ENCODE results near the gene FGF12.

Gene FGF12

GRCh38 chr3:192372616-192373015 is 354.7 kb downstream of the FGF12 start:
- TF ChIP-seq, protein P1, sequence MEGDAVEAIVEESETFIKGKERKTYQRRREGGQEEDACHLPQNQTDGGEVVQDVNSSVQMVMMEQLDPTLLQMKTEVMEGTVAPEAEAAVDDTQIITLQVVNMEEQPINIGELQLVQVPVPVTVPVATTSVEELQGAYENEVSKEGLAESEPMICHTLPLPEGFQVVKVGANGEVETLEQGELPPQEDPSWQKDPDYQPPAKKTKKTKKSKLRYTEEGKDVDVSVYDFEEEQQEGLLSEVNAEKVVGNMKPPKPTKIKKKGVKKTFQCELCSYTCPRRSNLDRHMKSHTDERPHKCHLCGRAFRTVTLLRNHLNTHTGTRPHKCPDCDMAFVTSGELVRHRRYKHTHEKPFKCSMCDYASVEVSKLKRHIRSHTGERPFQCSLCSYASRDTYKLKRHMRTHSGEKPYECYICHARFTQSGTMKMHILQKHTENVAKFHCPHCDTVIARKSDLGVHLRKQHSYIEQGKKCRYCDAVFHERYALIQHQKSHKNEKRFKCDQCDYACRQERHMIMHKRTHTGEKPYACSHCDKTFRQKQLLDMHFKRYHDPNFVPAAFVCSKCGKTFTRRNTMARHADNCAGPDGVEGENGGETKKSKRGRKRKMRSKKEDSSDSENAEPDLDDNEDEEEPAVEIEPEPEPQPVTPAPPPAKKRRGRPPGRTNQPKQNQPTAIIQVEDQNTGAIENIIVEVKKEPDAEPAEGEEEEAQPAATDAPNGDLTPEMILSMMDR (IDR thresholded peaks at IDR 0.05; ENCODE audit: insufficient read depth, low read depth, low read length, missing control alignments): no peak
- DNase-seq (ENCODE audit: low read depth): no peak
- H3K4me3 ChIP-seq (ENCODE audit: low read depth, low read length): no peak overlapping the region

DNA sequence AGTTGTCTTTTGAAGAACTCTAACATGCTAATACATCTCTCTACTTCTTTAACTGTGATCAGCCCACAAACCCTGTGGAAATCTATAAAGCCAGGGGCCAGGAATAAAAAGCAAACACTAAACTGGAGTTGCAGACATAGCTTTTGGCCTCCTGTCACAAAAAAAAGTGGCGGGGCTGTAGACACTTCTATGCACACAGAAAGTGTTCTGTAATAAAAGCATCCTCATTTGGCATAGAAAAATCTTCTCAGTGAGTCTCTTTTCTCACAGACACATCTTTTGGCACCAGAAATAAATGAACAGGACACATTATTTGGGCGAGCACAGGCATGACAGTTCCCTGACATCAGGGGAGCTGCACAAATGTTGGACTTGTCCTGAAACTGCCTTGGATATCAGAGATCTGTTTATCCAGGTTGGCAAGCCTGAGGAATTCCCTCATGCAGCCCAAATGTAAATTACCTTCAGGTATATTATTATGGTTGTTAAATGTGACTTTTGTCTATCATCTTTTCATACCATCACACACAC is 355.4 kb downstream of the FGF12 start:
- TF ChIP-seq, protein P1 (IDR thresholded peaks at IDR 0.05; ENCODE audit: insufficient read depth, low read depth, low read length, missing control alignments): no peak
- DNase-seq (ENCODE audit: low read depth): no peak
- no peak overlapping the region for H3K4me3 ChIP-seq (ENCODE audit: low read depth, low read length)

GRCh38 chr3:192367616-192368015 is 359.7 kb downstream of the FGF12 start:
- DNase-seq (ENCODE audit: low read depth): no peak
- TF ChIP-seq, protein P1 (IDR thresholded peaks at IDR 0.05; ENCODE audit: insufficient read depth, low read depth, low read length, missing control alignments): no peak
- no peak overlapping the region for H3K4me3 ChIP-seq (ENCODE audit: low read depth, low read length)

DNA sequence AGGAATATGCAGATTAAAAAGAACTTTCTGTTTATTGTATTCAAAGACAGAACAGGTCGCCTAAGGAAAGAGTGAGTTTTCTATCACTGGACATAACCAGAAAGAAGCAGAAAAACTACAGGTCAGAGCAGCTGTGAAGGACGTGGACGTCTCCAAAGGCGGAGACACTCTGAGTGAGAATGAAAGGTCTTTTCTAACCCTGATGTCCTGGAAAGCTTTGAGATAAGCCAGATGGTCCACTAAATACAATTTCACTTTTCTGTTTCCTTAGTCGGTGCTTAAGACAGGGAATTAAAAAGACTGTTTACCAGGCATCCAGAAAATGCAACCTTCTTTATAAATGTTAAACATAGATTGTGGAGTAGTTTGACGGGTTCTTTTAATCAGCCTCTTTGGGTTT is 360.4 kb downstream of the FGF12 start:
- no peak for DNase-seq (ENCODE audit: low read depth)
- H3K4me3 ChIP-seq (ENCODE audit: low read depth, low read length): no peak overlapping the region
- TF ChIP-seq, protein P1 (IDR thresholded peaks at IDR 0.05; ENCODE audit: insufficient read depth, low read depth, low read length, missing control alignments): no peak

GRCh38 chr3:192365571-192365970 is 361.8 kb downstream of the FGF12 start:
- DNase-seq (ENCODE audit: low read depth): no peak
- no peak overlapping the region for H3K4me3 ChIP-seq (ENCODE audit: low read depth, low read length)

DNA sequence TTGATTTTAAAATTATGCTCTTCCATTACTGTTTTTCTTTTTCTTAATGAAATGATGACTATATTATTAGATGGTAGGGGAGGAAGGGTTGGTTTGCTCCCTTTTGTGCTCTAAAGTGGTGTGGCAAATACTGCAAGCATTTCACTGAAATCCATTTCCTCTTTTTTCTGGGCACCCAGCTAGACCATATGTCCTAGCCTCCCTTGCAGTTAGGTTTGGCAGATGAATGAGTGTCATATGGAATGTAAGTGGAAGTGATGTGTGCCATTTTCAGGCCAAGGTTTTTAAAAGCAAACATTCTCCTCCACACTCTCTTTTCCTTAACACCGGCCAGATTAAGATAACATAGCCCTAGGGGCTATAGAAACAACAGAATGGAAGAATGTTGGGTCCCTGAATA is 363.0 kb downstream of the FGF12 start:
- DNase-seq (ENCODE audit: low read depth): no peak
- TF ChIP-seq, protein P1 (IDR thresholded peaks at IDR 0.05; ENCODE audit: insufficient read depth, low read depth, low read length, missing control alignments): no peak
- no peak overlapping the region for H3K4me3 ChIP-seq (ENCODE audit: low read depth, low read length)

More at GRCh38 chr3:192365571-192365970, 361.8 kb downstream of the FGF12 start:
- TF ChIP-seq, protein P1 (IDR thresholded peaks at IDR 0.05; ENCODE audit: insufficient read depth, low read depth, low read length, missing control alignments): no peak

DNA sequence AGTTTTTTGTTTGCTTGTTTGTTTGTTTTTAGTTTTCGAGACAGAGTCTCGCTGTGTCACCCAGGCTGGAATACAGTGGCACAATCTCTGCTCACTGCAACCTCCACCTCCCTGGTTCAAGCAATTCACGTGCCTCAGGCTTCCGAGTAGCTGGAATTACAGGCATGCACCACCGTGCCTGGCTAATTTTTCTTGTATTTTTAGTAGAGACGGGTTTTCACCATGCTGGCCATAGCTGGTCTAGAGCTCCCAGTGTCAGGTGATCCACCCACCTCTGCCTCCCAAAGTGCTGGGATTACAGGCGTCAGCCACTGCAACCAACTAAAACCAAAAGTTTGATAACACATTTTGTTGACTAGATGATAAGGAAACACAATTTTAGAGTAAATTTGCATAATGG is 372.7 kb downstream of the FGF12 start:
- H3K4me3 ChIP-seq (ENCODE audit: low read depth, low read length): no peak overlapping the region
- TF ChIP-seq, protein P1 (IDR thresholded peaks at IDR 0.05; ENCODE audit: insufficient read depth, low read depth, low read length, missing control alignments): no peak

More for the DNA sequence above, 372.7 kb downstream of the FGF12 start:
- DNase-seq (ENCODE audit: low read depth): no peak

Measured in GM12865 (cell line).